NB4 (cell line): ENCODE results near the gene SPATA9.

Source experiments
- CTCF ChIP-seq: IDR thresholded peaks from one replicate; pipeline ENCODE4 v1.5.1; 2012; ENCODE audit warnings: low read depth, low read length
- MAX ChIP-seq: IDR thresholded peaks from 2 replicates; pipeline ENCODE4 v1.6.1; 2011; ENCODE audit warnings: low read depth, low read length
- MYC ChIP-seq: IDR thresholded peaks from 2 replicates; pipeline ENCODE4 v1.6.1; 2011; ENCODE audit warnings: low read depth, low read length
- POLR2A ChIP-seq: IDR thresholded peaks from 2 replicates; pipeline ENCODE4 v1.6.1; 2011; ENCODE audit warnings: mild to moderate bottlenecking; ENCODE audit not compliant: insufficient read length; ENCODE audit errors: extremely low read depth

GRCh38 chr5:95723632-95724369 is 41.0 kb upstream of the SPATA9 start:
- TF ChIP-seq CTCF (no peak), MAX (no peak), POLR2A (no peak), MYC (no peak)
